GM12801 (cell line): Measurements from ENCODE around the gene MRPL43.

Experiments used
- TF ChIP-seq, protein P1 (sequence below): IDR thresholded peaks from one replicate; pipeline ENCODE4 v1.5.1; 2011; ENCODE audit warnings: control low read depth; ENCODE audit not compliant: insufficient read length; ENCODE audit errors: extremely low read depth

Gene MRPL43

DNA sequence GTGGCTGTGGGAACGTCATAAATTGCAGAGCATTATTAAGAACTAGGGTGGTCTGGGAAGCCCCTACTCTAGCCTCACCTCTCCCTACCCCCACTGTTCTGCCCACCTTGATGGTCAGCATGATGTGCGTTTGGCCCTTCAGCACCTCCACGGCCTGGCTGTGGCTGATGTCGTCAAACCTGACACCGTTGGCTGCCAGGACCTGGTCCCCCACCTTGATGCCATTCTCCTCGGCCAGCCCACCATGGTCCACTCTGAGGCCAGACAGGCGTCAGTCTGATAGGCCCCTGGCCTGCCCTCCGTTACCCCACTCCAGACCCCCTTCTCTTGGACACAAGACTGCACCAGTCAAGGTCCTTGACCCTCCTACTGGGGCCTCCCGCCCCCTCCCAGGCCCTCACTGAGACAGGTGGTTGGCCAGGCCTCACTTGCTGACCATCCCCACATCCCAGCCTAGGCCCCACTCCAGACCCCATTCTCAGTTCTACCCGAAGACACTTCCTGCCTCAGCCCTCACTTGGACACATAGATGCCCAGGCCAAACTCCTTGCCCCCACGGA is 34.5 kb upstream of the MRPL43 start:
- TF ChIP-seq, protein P1, sequence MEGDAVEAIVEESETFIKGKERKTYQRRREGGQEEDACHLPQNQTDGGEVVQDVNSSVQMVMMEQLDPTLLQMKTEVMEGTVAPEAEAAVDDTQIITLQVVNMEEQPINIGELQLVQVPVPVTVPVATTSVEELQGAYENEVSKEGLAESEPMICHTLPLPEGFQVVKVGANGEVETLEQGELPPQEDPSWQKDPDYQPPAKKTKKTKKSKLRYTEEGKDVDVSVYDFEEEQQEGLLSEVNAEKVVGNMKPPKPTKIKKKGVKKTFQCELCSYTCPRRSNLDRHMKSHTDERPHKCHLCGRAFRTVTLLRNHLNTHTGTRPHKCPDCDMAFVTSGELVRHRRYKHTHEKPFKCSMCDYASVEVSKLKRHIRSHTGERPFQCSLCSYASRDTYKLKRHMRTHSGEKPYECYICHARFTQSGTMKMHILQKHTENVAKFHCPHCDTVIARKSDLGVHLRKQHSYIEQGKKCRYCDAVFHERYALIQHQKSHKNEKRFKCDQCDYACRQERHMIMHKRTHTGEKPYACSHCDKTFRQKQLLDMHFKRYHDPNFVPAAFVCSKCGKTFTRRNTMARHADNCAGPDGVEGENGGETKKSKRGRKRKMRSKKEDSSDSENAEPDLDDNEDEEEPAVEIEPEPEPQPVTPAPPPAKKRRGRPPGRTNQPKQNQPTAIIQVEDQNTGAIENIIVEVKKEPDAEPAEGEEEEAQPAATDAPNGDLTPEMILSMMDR = no peak

DNA sequence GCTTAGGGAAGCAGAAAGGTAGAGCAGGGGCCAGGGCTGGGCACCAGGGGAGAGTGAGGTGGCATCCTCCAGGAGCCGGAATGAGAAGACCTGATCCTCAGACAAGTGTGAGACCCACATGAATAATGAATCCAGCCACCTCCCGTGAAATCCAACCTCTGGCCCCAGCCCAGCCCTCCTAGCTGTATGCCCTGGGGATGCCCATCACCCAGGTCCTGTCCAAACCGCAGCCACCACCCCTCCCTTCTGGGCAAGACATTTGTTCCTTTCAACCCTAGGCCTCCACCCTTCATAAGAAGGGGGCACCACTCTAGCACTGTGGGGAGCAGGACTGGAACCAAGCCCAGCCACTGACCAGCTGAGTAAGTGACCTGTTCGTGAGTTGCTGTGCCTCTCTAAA is 33.9 kb upstream of the MRPL43 start:
- TF ChIP-seq, protein P1 = no peak

DNA sequence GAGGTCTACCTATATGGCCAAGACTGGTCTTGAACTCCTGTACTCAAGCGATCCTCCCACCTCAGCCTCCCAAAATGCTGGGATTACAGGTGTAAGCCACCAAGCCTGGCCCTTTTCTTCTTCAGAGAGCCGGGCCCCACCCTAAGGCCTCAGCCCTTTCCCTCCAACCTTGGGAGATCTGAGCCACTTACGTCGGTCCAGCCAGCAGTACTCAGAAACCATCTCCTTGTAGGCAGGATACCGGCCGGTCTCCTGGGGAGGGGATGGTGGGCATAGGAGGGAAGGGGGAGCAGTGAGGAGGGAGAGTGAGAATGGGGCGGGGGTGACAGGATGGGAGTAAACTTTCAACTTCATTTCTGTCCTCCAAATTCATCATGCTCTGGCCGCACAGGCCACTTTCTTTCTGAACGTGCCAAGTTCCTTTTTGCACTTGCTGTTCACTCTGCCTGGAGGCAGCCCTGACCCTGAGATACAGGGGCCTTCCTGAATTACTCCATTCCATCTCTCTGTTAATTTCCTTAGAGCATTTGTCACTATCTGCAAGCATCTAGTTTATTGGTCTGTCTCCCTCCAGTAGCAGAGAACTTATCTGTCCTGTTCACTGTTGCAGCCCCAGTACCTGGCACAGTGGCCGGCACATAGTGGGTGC is 33.3 kb upstream of the MRPL43 start:
- TF ChIP-seq, protein P1 = no peak

DNA sequence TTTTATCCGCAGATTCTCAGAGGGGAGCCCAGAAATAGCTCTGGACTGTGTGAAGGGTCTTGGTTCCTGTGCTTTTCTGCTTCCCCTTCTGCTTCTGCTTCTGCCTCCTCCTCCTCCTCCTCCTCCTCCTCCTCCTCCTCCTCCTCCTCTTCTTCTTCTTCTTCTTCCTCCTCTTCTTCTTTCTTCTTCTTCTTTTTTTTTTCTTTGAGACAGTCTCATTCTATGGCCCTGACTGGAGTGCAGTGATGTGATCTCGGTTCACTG is 32.1 kb upstream of the MRPL43 start:
- TF ChIP-seq, protein P1 = no peak

DNA sequence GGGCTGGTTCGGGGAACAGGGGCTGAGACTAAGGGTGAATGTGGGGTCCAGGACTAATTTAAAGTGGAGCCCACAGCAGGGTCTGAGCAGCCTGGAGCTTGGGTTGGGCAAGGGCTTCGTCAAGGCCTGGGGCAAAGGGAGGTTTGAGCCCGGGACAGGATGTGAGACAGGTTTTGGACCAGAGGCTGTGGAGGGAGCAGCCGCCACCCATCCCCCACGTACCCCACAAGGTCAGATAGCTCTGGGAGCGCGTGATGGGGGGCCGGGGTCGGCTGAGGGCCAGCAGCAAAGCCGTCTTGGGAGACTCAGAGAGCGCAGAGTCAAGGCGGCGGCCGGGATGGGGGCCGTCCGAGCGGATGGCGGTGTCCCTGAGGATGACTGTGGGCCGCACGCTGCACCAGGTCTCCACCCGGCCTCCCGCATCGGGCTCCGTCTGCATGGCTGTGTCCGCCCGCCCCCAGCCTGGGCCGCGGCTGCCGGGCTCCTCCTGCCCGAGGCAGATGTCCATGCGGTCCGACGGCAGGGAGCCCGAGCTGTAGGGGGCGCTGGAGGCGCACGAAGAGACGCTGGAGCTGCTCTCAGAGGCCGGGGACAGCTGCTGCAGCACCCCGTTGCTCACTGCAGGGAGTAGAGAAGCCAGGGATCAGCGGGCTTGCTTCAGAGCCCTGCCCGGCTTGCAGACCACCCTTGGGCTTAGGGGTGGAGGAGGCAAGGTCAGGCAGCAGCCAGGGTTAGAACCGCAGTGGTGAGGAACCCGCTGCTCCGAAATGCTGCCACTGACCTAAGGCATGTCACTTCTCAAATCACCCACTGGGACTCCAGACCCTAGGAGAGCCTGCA is 31.5 kb upstream of the MRPL43 start:
- TF ChIP-seq, protein P1 = no peak

DNA sequence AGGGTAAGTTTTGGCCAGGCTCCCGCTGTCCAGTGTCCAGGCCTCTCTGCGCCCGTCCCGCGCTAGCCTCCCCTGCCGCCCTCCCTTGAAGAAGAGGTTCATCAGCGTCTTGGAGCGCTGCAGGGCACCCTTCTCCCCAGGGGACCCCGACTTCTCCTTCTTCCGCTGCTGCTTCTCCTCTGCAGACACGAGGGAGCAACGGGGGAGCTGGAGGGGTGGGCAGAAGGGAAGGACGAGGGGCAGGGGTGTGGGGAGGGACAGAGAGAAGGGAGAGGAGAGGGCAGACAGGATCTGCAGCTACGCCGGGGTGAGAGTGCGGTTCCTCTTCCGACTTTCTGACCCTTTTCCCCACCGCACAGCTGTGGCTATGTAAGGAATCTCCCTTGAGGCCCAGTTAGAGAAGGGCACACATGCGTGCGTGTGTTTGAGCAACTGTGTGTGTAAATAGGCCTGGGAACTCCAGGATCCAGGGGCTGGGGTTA is 30.9 kb upstream of the MRPL43 start:
- TF ChIP-seq, protein P1 = no peak

DNA sequence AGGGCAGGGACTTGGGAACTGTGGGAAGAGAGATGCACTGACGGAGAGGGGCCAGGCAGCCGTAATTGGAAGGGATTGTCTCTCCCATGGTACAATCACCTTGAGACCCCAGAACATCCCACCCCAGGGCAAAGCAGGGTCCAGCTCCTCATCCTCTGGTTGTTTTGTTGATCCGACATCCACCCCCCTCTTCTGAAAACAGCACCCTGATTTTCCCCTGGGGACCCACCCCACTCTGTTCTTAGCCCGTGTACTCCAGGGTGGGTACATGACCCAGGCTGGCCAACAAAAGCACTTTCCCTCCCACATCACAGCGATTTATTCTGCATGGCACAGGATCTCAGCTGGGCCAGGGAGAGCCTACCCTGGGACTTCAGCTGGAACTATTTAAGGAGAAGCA is 29.5 kb upstream of the MRPL43 start:
- TF ChIP-seq, protein P1 = no peak
